ENCODE results near the gene DIS3. TPM values are rescaled to one million over a fixed set of nuclear protein-coding genes. Genes with fewer than 3 reads are reported as not detected.
"Not testable (repeated sequence)": the region's sequence is repeated elsewhere in the genome, so short reads cannot be mapped to it uniquely, and the experiment has no call there.

DIS3 gene
- total RNA-seq, 1 donor from 2014 or later = 31.4 TPM

GRCh38 chr13:72754111-72754510 lies 27.6 kb downstream of the DIS3 start:
- no peak for DNase-seq (ENCODE audit: low read depth)

GRCh38 chr13:72751220-72751619 lies 30.5 kb downstream of the DIS3 start:
- no peak for DNase-seq (ENCODE audit: low read depth)

- DNase-seq (ENCODE audit: low read depth) = no peak
Observed at GRCh38 chr13:72745260-72745659, 36.4 kb downstream of the DIS3 start.

DNA sequence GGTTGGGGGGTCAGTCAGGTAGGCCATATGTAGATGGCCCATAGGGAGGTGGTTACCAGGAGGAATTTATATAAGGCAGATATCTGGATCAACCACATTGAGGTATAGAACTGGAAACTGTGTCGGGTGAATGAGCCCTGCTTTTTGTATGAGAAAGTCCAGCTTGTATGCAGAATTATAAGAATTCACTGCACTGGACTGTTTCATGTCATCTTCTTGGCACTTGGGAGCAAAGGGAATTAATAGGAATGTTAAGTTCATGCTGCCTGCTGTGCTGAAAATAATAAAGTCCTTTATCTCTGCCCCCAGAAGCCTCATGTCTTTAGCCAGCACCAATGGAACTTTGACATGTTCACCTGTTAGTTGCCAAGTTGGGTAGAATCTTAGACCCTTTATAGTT lies 41.7 kb downstream of the DIS3 start:
- DNase-seq (ENCODE audit: low read depth) = no peak

DNA sequence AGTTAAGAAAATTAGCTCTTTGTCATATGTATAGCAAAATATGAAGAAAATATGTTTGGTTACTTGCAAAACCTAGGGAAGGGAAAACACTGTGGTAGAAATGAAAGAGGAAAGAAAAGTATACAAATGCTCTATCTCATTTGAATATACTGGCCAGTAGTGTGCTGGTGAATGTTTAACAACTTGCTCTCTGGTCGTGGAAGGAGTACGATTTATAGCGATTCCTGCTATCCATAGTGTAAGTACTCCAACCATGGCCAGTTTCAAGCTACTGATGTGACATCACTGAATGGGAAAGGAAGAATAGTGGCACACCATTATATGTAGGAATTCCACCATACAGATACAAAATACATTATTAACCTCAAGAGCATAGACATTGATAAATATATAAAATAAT lies 44.7 kb downstream of the DIS3 start:
- no peak for DNase-seq (ENCODE audit: low read depth)

DNA sequence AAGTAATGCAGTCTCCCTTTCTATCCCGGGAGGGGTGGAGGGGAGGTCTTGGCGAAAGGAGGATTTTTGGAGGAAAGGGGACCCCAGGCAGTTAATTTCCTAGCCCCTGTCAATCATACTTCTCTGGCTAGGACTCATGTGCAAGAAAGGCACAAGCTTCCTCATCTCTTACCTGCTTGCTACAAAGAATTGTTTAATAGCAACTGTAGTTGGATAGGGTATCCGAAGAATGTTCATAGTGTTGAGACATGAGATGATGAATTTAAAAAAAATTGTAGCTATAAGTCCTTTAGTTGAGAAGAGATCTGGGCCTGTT lies 53.5 kb downstream of the DIS3 start:
- no peak for DNase-seq (ENCODE audit: low read depth)

DNA sequence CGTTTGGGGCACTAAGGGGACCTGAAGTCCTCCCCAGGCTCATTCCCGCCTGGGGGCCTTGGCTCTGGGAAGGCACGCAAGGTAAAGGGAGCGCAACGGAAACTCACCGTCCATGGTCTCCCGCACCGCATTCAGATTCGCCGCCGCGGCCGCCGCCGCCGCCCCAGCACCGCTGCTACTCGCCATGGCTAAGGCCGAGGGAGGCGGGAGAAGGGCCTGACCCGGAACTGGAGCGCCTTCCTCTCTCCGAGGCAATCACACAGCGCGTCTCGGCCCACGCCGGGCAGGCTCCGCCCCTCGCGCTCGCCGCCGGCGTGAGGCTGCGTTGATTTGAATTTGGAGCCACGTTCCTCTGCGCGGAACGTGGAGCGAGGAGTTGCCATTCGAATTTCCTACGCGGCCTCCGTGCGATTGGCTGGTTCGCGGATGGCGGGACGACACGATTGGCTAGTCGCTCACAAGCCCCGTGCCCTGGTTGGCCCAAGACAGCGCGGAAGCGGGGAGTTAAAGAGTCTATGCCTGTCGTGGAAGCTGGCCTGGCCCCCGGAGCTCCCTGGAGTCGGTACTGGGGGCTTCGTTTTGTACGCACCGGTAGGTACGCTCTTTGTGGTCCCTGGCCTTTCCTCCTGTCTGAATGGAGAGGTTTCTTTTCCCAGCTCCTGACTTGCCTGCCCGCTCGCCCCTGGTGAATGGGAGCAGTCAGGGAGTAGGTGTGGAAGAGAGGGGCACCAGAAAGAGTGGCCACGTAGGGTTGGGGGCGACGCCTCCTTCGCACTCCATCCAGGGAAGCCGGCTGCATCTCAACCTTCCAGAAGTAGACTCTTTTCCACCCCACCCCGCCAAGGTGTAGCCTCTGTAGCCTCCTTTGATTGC lies 54.0 kb downstream of the DIS3 start, which contains the start of the genes BORA and MZT1:
Gene BORA, plus strand, starts transcription at position 507 of the 873 bp plus-strand sequence. CDS start 1,018 bp downstream, outside the sequence.
Gene MZT1, minus strand, starts transcription at position 213 of the 873 bp plus-strand sequence. Its CDS starts 27 bp downstream, at position 186.
- peak; percentile 99 for DNase-seq (ENCODE audit: low read depth)

DNA sequence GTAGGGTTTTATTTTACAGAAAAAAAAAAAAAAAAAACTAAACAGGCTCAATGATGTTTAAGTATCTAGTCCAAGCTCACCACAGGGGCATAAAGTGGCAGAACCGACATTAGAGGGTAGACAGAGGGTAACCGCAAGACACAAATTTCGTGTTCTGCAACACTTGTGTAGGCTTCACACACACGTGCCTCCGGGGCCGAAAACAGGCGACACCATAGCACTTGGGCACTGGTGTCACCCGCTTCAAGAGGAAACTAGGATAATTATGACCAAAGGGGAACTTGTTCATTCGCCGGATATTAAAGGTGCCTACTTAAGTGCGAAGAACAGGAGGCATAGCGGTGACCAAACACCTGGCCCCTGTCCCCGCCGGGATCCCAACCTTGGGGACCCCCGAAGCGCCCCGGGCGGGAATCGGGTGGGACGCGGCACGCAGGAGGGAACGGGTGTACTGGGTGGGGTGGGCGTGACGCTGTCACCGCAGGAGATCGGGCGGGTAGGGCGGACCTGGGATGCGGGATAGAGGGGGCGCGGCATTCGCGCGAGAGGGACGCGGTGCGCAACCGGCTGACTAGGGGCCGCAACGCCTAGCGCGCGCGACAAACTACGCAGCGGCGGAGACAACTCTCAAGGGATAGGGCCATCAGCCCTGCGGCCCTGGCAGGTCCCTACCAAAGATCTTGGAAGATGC lies 54.8 kb downstream of the DIS3 start:
- peak; percentile 12 for DNase-seq (ENCODE audit: low read depth)

- DNase-seq (ENCODE audit: low read depth) = not testable (repeated sequence)
Observed at GRCh38 chr13:72726185-72726584, 55.5 kb downstream of the DIS3 start.

GRCh38 chr13:72716776-72717175 lies 64.9 kb downstream of the DIS3 start:
- DNase-seq (ENCODE audit: low read depth) = no peak

Other genes starting within 250 kb of the DIS3 start
- gene MZT1, start 54.3 kb downstream of the DIS3 start, total RNA-seq = 28.6 and 36.0 TPM in 2 replicates
- gene BORA, start 54.0 kb downstream of the DIS3 start, total RNA-seq = 3.7 and 7.4 TPM in 2 replicates
- gene PIBF1, start 233 bp upstream of the DIS3 start, total RNA-seq = 17.5 and 19.6 TPM in 2 replicates

Measured in myocyte (in vitro differentiated cells).